22Rv1 (cell line): ENCODE data around the gene ZNF860.

Experiments
- H3K27ac ChIP-seq: fragments of 450-650 bp; 2 replicates; pipeline ENCODE4 v1.5.1; 2017
- ZFX ChIP-seq: fragments of 450-650 bp; IDR thresholded peaks from 2 replicates; pipeline ENCODE4 v1.6.1; 2017; ENCODE audit warnings: antibody characterized with exemption, borderline replicate concordance
- TF ChIP-seq, protein P1 (sequence below): fragments of 450-650 bp; IDR thresholded peaks from 2 replicates; pipeline ENCODE4 v1.5.1; 2017; ENCODE audit warnings: mild to moderate bottlenecking

ZNF860 gene

GRCh38 chr3:31943041-31943440 is 38.5 kb upstream of the ZNF860 start:
- H3K27ac ChIP-seq: no peak overlapping the region
- TF ChIP-seq, protein P1, sequence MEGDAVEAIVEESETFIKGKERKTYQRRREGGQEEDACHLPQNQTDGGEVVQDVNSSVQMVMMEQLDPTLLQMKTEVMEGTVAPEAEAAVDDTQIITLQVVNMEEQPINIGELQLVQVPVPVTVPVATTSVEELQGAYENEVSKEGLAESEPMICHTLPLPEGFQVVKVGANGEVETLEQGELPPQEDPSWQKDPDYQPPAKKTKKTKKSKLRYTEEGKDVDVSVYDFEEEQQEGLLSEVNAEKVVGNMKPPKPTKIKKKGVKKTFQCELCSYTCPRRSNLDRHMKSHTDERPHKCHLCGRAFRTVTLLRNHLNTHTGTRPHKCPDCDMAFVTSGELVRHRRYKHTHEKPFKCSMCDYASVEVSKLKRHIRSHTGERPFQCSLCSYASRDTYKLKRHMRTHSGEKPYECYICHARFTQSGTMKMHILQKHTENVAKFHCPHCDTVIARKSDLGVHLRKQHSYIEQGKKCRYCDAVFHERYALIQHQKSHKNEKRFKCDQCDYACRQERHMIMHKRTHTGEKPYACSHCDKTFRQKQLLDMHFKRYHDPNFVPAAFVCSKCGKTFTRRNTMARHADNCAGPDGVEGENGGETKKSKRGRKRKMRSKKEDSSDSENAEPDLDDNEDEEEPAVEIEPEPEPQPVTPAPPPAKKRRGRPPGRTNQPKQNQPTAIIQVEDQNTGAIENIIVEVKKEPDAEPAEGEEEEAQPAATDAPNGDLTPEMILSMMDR: no peak
- no peak for TF ChIP-seq ZFX

- no peak overlapping the region for H3K27ac ChIP-seq
- TF ChIP-seq ZFX: no peak
- TF ChIP-seq, protein P1: no peak
Observed at GRCh38 chr3:31945738-31946052, 35.9 kb upstream of the ZNF860 start.

- H3K27ac ChIP-seq: no peak overlapping the region
- no peak for TF ChIP-seq ZFX
- TF ChIP-seq, protein P1: no peak
Observed at GRCh38 chr3:31946484-31947081, 35.0 kb upstream of the ZNF860 start.

GRCh38 chr3:31947162-31947561 is 34.4 kb upstream of the ZNF860 start:
- peak overlapping the region; percentile 18; the same call in 1 of the 2 replicates for H3K27ac ChIP-seq
- TF ChIP-seq ZFX: no peak
- TF ChIP-seq, protein P1: no peak

- peak overlapping the region; percentile 18; the same call in 1 of the 2 replicates for H3K27ac ChIP-seq
- no peak for TF ChIP-seq ZFX
- TF ChIP-seq, protein P1: no peak
Observed at GRCh38 chr3:31947671-31948091, 33.9 kb upstream of the ZNF860 start.

DNA sequence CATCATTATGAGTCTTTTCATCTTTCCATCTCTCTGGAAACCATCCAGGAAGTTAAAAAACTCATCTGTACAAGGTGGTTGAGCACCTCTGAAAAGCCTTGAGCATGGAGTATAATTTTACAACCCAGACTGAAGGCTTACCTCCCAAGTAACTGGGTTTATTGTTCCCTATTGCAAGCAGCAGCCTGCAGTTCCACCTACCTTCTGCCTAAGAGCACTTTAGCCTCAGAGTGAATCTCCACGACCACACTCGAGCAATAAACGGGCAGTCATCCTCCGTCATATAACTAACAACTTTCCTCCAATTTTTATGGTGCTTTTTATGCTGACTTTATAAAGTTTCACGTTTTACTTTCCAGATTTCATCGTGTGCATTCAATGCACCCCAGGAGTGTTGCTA is 33.3 kb upstream of the ZNF860 start:
- H3K27ac ChIP-seq: no peak overlapping the region
- TF ChIP-seq, protein P1: no peak
- no peak for TF ChIP-seq ZFX

GRCh38 chr3:31952205-31952604 is 29.3 kb upstream of the ZNF860 start:
- no peak overlapping the region for H3K27ac ChIP-seq

GRCh38 chr3:31953091-31953490 is 28.5 kb upstream of the ZNF860 start:
- TF ChIP-seq, protein P1: no peak
- TF ChIP-seq ZFX: no peak
- no peak overlapping the region for H3K27ac ChIP-seq

More at GRCh38 chr3:31952205-31952604, 29.3 kb upstream of the ZNF860 start:
- no peak for TF ChIP-seq ZFX
